ENCODE data around the gene APCDD1L.

DNA sequence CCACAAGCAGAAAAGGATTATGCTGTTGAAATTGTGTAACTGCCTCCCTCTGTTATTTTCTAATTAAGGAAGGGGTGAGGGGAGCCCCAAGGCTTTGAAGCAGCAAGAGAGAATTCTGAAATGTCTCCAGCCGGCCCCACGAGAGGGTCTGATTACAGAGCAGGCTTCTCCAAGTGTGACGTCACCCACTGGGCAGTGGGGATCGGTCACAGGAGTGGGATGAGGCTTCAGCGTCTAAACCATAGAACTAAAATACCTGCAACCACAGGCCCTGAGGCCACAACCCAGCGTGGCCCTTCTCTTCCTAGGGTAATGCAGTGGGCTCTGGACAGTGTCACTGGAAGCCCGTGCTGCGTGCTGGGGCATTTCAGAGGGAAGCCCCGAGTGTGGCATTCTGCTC is 38.6 kb upstream of the APCDD1L start:
- TF ChIP-seq, protein P1, sequence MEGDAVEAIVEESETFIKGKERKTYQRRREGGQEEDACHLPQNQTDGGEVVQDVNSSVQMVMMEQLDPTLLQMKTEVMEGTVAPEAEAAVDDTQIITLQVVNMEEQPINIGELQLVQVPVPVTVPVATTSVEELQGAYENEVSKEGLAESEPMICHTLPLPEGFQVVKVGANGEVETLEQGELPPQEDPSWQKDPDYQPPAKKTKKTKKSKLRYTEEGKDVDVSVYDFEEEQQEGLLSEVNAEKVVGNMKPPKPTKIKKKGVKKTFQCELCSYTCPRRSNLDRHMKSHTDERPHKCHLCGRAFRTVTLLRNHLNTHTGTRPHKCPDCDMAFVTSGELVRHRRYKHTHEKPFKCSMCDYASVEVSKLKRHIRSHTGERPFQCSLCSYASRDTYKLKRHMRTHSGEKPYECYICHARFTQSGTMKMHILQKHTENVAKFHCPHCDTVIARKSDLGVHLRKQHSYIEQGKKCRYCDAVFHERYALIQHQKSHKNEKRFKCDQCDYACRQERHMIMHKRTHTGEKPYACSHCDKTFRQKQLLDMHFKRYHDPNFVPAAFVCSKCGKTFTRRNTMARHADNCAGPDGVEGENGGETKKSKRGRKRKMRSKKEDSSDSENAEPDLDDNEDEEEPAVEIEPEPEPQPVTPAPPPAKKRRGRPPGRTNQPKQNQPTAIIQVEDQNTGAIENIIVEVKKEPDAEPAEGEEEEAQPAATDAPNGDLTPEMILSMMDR (IDR thresholded peaks at IDR 0.05): no peak
- no peak for TF ChIP-seq POLR2AphosphoS5 (IDR thresholded peaks at IDR 0.05)

All from breast epithelium (tissue), 3 donors.